WTC11 (cell line): ENCODE measurements around the gene NCAPH2.

Experiments used
- CTCF ChIP-seq: fragments of 200-600 bp; IDR thresholded peaks from 2 replicates; pipeline ENCODE4 v1.8.0; 2022; ENCODE audit warnings: antibody characterized with exemption
- ESRRA ChIP-seq: sonication (generic); formaldehyde crosslinking; IDR thresholded peaks from 2 replicates; pipeline ENCODE4 v1.8.1; 2022; ENCODE audit warnings: mild to moderate bottlenecking, missing genetic modification reagents, borderline replicate concordance

GRCh38 chr22:50530877-50531545 lies 23.0 kb downstream of the NCAPH2 start:
- TF ChIP-seq CTCF (no peak), ESRRA (CRISPR knock-in tag) (no peak)
